Panc1 (cell line): Measurements from ENCODE around the gene GPD1.

Source experiments
- SIN3A ChIP-seq: IDR thresholded peaks from 2 replicates; pipeline ENCODE4 v1.6.1; 2012; ENCODE audit warnings: low read depth, mild to moderate bottlenecking, low read length, moderate library complexity, borderline replicate concordance; ENCODE audit not compliant: insufficient read depth
- TF ChIP-seq, protein P1 (sequence below): fragments of 450-650 bp; IDR thresholded peaks from 2 replicates; pipeline ENCODE4 v1.5.1; 2017; ENCODE audit warnings: mild to moderate bottlenecking

DNA sequence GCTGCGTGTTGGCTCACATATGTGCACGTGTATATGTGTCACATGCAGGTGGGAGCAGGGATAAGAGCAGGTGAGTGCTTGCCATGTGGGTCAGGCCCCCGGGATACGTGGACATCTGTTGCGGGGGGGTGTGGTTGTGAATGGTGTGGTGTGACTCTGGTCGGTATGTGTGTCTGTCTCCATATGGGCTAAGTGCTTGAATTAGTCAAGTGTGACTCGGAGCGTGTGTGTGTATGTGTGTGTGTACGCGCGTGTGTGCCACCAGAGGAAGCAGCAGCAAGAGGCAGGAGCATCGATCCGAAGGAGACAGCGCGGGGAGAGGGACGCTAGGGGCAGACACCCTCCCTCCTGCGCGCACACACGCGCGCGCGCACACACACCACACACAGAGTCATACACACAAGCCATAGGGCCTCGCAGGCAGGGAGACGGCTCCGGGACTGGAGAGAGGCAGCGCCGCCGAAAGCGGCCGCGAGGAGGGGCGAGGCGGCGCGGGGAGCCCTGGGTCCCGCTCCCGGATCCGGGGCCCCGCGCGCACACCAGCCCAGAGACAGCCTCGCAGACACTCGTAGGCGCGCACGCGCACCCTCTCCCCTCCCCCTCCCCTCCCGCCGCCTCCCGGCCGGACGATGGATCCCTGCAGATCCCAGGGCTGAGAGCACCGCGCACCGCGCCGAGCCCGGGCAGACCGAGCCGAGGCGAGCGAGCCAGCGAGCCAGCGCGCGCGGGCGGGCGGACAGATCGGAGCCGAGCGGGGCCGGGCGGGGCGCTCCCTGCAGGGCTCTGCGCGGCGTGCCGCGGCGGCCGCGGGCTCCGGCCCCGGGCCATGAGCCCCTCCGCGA, 46.6 kb upstream of the GPD1 start, which contains the start of gene ASIC1:
- no peak for TF ChIP-seq SIN3A
- TF ChIP-seq, protein P1, sequence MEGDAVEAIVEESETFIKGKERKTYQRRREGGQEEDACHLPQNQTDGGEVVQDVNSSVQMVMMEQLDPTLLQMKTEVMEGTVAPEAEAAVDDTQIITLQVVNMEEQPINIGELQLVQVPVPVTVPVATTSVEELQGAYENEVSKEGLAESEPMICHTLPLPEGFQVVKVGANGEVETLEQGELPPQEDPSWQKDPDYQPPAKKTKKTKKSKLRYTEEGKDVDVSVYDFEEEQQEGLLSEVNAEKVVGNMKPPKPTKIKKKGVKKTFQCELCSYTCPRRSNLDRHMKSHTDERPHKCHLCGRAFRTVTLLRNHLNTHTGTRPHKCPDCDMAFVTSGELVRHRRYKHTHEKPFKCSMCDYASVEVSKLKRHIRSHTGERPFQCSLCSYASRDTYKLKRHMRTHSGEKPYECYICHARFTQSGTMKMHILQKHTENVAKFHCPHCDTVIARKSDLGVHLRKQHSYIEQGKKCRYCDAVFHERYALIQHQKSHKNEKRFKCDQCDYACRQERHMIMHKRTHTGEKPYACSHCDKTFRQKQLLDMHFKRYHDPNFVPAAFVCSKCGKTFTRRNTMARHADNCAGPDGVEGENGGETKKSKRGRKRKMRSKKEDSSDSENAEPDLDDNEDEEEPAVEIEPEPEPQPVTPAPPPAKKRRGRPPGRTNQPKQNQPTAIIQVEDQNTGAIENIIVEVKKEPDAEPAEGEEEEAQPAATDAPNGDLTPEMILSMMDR, result no peak; the same call in 1 of the 2 replicates
